Uterus (tissue), 4 donors: Measurements from ENCODE around the gene RASA2. TPM values are rescaled to one million over a fixed set of nuclear protein-coding genes. Genes with fewer than 3 reads are reported as not detected.
A peak's percentile ranks its signal among the peaks of the same experiment; 100 is the strongest.

Source experiments
- DNase-seq, 2 donors: peaks; one replicate each; pipeline ENCODE4 v3.0.0-alpha.2; 2019 to 2020
- H3K27ac ChIP-seq, 2 donors: fragments of 200-600 bp; sonication (generic); 1 replicate in 1 of 2; 2 replicates in 1 of 2; pipeline ENCODE4 v1.5.1; 2016 to 2018
- H3K27me3 ChIP-seq, 2 donors: fragments of 200-600 bp; sonication (generic); one replicate each; pipeline ENCODE4 v1.5.1; 2018 to 2019; ENCODE audit warnings: control low read depth in 1 of 2
- H3K36me3 ChIP-seq, 2 donors: fragments of 200-600 bp; sonication (generic); one replicate each; pipeline ENCODE4 v1.5.1; 2019; ENCODE audit warnings: control low read depth in 1 of 2
- H3K4me1 ChIP-seq, 2 donors: fragments of 200-600 bp; sonication (generic); one replicate each; pipeline ENCODE4 v1.5.1; 2018 to 2019; ENCODE audit warnings: control low read depth in 1 of 2
- H3K4me3 ChIP-seq, 2 donors: fragments of 200-600 bp; sonication (generic); 1 replicate in 1 of 2; 2 replicates in 1 of 2; pipeline ENCODE4 v1.5.1; 2018 to 2019; ENCODE audit warnings: mild to moderate bottlenecking in 1 of 2
- H3K9me3 ChIP-seq, 2 donors: fragments of 200-600 bp; sonication (generic); one replicate each; pipeline ENCODE4 v1.5.1; 2019; ENCODE audit warnings: control low read depth in 1 of 2
- CTCF ChIP-seq, 4 experiments: fragments of 200-600 bp in 2 of 4; fragments of 450-650 bp in 2 of 4; sonication (generic) in 2 of 4; IDR thresholded peaks; one replicate each; pipeline ENCODE4 v1.5.1; 2016 to 2019; ENCODE audit warnings: antibody characterized with exemption in 4 of 4, mild to moderate bottlenecking in 2 of 4, moderate library complexity in 1 of 4
- POLR2A ChIP-seq, 2 donors: fragments of 450-650 bp; IDR thresholded peaks; one replicate each; pipeline ENCODE4 v1.6.1; 2016; ENCODE audit warnings: antibody characterized with exemption in 2 of 2, mild to moderate bottlenecking in 1 of 2, moderate library complexity in 1 of 2
- intact Hi-C: fragments of 100-400 bp; cut with DNase I; formaldehyde crosslinking; loops from one replicate; pipeline ENCODE4 v1.15.1; 2023; ENCODE audit warnings: low total_unique reads
- total RNA-seq, 4 donors: library from RNA; depleted of rRNA in 3 of 4; stranded (reverse); fragments of >200 nt in 3 of 4; gene quantifications; one replicate each; pipeline versions ENCODE4 v1.1.0 to v1.2.4, GENCODE V29; 2014 to 2023
- donor health status: DM: yes; HTN: yes; CAD: no.

Gene RASA2
- total RNA-seq, 4 donors from 2014 or later = 11.3 to 49.4 (median 38.7) TPM

GRCh38 chr3:141564241-141564640 lies 77.4 kb downstream of the RASA2 start:
- no peak for DNase-seq
- intact Hi-C loops = no loop called here
- peaks cover 0 to 4% of the 10 kb centered on the region in 2 donors for H3K4me1 ChIP-seq
- H3K27me3 ChIP-seq = no peaks in the 10 kb centered on the region
- H3K9me3 ChIP-seq = no peaks in the 10 kb centered on the region
- TF ChIP-seq POLR2A (IDR thresholded peaks at IDR 0.05) = no peak
- TF ChIP-seq CTCF (IDR thresholded peaks at IDR 0.05) = no peak
- no peak overlapping the region for H3K27ac ChIP-seq
- no peak overlapping the region for H3K4me3 ChIP-seq
- H3K36me3 ChIP-seq = no peaks in the 10 kb centered on the region

- intact Hi-C loops = no loop called here
- H3K4me3 ChIP-seq = no peak overlapping the region
- no peak for TF ChIP-seq CTCF (IDR thresholded peaks at IDR 0.05)
- TF ChIP-seq POLR2A (IDR thresholded peaks at IDR 0.05) = no peak
Observed at GRCh38 chr3:141570068-141570467, 83.2 kb downstream of the RASA2 start.

DNA sequence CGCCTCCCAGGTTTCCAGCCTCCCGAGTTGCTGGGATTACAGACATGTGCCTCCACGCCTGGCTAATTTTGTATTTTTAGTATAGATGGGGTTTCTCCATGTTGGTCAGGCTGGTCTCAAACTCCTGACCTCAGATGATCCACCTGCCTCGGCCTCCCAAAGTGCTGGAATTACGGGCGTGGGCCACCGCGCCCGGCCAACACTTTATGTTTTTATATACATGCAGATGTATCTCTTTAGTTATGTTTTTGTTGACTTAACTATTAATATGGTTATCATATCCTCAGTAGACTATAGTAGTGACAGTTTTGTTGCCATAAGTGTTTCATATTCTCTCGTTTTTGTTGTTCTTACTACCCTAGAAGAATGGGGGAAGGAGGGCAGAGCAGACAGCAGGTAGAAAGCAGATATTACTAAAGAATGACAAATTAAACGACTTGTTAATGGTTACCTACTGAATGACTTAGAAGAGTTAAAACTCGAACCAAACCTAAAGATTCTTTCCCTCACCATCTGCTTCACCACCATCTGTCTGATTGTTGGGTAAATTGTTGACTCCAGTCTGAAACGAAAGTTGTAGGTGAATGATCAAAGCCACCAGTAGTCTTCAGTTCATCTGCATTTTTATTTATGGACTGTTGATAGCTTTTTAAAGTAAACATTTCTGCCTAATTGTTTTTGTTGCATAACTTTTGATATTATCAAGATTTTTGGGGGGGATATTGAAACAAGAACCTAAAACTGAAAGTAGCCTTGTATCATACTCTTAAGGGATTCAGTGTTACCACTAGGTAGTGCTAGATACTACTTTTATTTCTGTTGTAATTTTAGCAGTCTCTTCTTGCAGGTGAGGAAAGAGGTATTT lies 89.3 kb downstream of the RASA2 start:
- Histone ChIP-seq H3K27me3 (no peaks in the 10 kb centered on the region), H3K4me3 (no peak overlapping the region), H3K36me3 (no peaks in the 10 kb centered on the region), H3K4me1 (no peaks in the 10 kb centered on the region), H3K9me3 (no peaks in the 10 kb centered on the region), H3K27ac (peak overlapping the region in 1 of 2 donors; percentile 39)
- TF ChIP-seq POLR2A (IDR thresholded peaks at IDR 0.05) (no peak), CTCF (IDR thresholded peaks at IDR 0.05) (peak; percentile 29 to 47 (median 43))
- no peak for DNase-seq
- intact Hi-C loops = no loop called here

More at GRCh38 chr3:141570068-141570467, 83.2 kb downstream of the RASA2 start:
- DNase-seq = no peak
- Histone ChIP-seq H3K27ac (no peak overlapping the region), H3K36me3 (no peaks in the 10 kb centered on the region), H3K4me1 (no peaks in the 10 kb centered on the region), H3K9me3 (no peaks in the 10 kb centered on the region), H3K27me3 (no peaks in the 10 kb centered on the region)

- no peak for DNase-seq
- no peaks in the 10 kb centered on the region for H3K9me3 ChIP-seq
- no peak overlapping the region for H3K27ac ChIP-seq
- intact Hi-C loops = no loop called here
- no peak for TF ChIP-seq POLR2A (IDR thresholded peaks at IDR 0.05)
- no peaks in the 10 kb centered on the region for H3K4me1 ChIP-seq
- H3K27me3 ChIP-seq = no peaks in the 10 kb centered on the region
- H3K4me3 ChIP-seq = no peak overlapping the region
- no peaks in the 10 kb centered on the region for H3K36me3 ChIP-seq
Observed at GRCh38 chr3:141576744-141577052, 89.9 kb downstream of the RASA2 start.

GRCh38 chr3:141578202-141578973 lies 91.6 kb downstream of the RASA2 start:
- H3K4me3 ChIP-seq = no peak overlapping the region
- H3K27me3 ChIP-seq = no peaks in the 10 kb centered on the region
- H3K4me1 ChIP-seq = no peaks in the 10 kb centered on the region
- intact Hi-C loops = no loop called here
- no peak for DNase-seq
- no peak overlapping the region for H3K27ac ChIP-seq
- TF ChIP-seq POLR2A (IDR thresholded peaks at IDR 0.05) (no peak), CTCF (IDR thresholded peaks at IDR 0.05) (no peak)
- H3K9me3 ChIP-seq = no peaks in the 10 kb centered on the region
- no peaks in the 10 kb centered on the region for H3K36me3 ChIP-seq
